ACC112 (cell line): ENCODE data around the gene OPA1.

Source experiments
- H2AFZ ChIP-seq: fragments of 200-600 bp; sonication (generic); one replicate; pipeline ENCODE4 v1.6.0; 2017; ENCODE audit warnings: antibody characterized with exemption, low read length; ENCODE audit not compliant: unreplicated experiment
- H3K27ac ChIP-seq: fragments of 200-600 bp; sonication (generic); 2 replicates; pipeline ENCODE4 v1.5.1; 2014; ENCODE audit warnings: low read depth, mild to moderate bottlenecking, antibody characterized with exemption, low read length, moderate library complexity
- H3K27me3 ChIP-seq: fragments of 200-600 bp; sonication (generic); 2 replicates; pipeline ENCODE4 v1.6.1; 2014; ENCODE audit warnings: mild to moderate bottlenecking, antibody characterized with exemption, low read length, moderate library complexity, mixed read lengths; ENCODE audit not compliant: insufficient read depth
- H3K36me3 ChIP-seq: fragments of 200-600 bp; sonication (generic); 2 replicates; pipeline ENCODE4 v1.6.1; 2016; ENCODE audit warnings: mild to moderate bottlenecking, antibody characterized with exemption, low read length, moderate library complexity, mixed read lengths; ENCODE audit not compliant: insufficient read depth
- H3K4me1 ChIP-seq: fragments of 200-600 bp; sonication (generic); one replicate; pipeline ENCODE4 v1.6.1; 2016; ENCODE audit warnings: low read length, mixed read lengths; ENCODE audit not compliant: insufficient read depth, unreplicated experiment, control insufficient read depth
- H3K4me3 ChIP-seq: fragments of 200-600 bp; sonication (generic); 2 replicates; pipeline ENCODE4 v1.5.1; 2014; ENCODE audit warnings: mild to moderate bottlenecking, low read depth, low read length
- H3K79me2 ChIP-seq: fragments of 200-600 bp; sonication (generic); one replicate; pipeline ENCODE4 v1.6.0; 2016; ENCODE audit warnings: low read length; ENCODE audit not compliant: control insufficient read depth, unreplicated experiment, insufficient read depth

OPA1 gene

DNA sequence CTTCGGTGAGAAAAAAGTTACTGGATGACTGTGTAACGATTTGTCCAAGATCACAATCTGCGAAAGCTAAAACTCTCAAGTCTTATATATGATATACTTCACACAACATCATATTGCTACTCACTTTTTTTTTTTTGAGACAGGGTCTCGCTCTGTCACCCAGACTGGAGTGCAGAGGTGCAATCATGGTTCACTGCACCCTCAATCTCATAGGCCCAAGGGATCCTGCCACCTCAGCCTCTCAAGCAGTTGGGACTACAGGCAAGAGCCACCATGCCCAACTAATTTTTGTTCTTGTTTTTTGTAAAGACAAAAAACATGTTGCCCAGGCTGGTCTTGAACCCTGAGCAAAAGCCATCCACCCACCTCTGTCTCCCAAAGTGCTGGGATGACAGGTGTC lies 32.9 kb upstream of the OPA1 start:
- H3K79me2 ChIP-seq, result no peaks in the 10 kb centered on the region

GRCh38 chr3:193560870-193561269 lies 32.1 kb upstream of the OPA1 start:
- no peaks in the 10 kb centered on the region for H3K79me2 ChIP-seq
- no peaks in the 10 kb centered on the region for H3K4me1 ChIP-seq
- no peak overlapping the region for H3K27ac ChIP-seq
- H2AFZ ChIP-seq, result no peak overlapping the region
- no peak overlapping the region for H3K4me3 ChIP-seq
- H3K36me3 ChIP-seq, result no peaks in the 10 kb centered on the region
- peaks cover 14% of the 10 kb centered on the region for H3K27me3 ChIP-seq

More for the DNA sequence above, 32.9 kb upstream of the OPA1 start:
- H3K36me3 ChIP-seq, result no peaks in the 10 kb centered on the region
- H3K4me1 ChIP-seq, result no peaks in the 10 kb centered on the region
- peaks cover 20% of the 10 kb centered on the region for H3K27me3 ChIP-seq
- no peak overlapping the region for H3K4me3 ChIP-seq
- H3K27ac ChIP-seq, result no peak overlapping the region
- H2AFZ ChIP-seq, result no peak overlapping the region

- 0 out of 2 replicates have a peak, but pooled peaks cover 4% of the 10 kb centered on the region for H3K27me3 ChIP-seq
- no peaks in the 10 kb centered on the region for H3K4me1 ChIP-seq
- H2AFZ ChIP-seq, result no peak overlapping the region
- H3K4me3 ChIP-seq, result no peak overlapping the region
- H3K27ac ChIP-seq, result no peak overlapping the region
- no peaks in the 10 kb centered on the region for H3K36me3 ChIP-seq
- no peaks in the 10 kb centered on the region for H3K79me2 ChIP-seq
These were observed 29.6 kb upstream of the OPA1 start for GRCh38 chr3:193563426-193563825.

- Histone ChIP-seq H3K27me3 (peaks cover 7% of the 10 kb centered on the region; the same call in 1 of the 2 replicates), H3K4me1 (no peaks in the 10 kb centered on the region), H3K27ac (no peak overlapping the region), H3K36me3 (no peaks in the 10 kb centered on the region), H3K4me3 (no peak overlapping the region), H2AFZ (no peak overlapping the region), H3K79me2 (no peaks in the 10 kb centered on the region)
These were observed 29.0 kb upstream of the OPA1 start for GRCh38 chr3:193564012-193564411.

DNA sequence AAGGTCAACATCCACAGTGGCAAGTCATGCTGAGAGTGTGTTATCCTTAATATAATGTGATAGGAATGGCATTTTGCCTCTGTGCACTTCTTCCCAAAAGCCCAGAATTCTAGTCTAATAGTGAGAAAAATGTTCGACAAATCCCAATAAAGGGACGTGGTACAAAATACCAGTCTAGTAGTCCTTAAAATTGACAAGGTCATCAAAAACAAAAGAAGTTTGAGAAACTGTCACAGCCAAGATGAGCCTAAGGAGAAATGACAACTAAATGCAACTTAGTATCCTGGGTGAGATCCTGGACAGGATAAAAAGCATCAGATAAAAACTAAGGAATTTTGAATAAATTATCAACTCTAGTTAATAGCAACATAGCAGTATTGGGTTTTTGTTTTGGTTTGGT lies 23.9 kb upstream of the OPA1 start:
- H3K36me3 ChIP-seq, result no peaks in the 10 kb centered on the region
- H2AFZ ChIP-seq, result no peak overlapping the region
- no peak overlapping the region for H3K4me3 ChIP-seq
- H3K4me1 ChIP-seq, result no peaks in the 10 kb centered on the region
- H3K79me2 ChIP-seq, result no peaks in the 10 kb centered on the region
- no peak overlapping the region for H3K27ac ChIP-seq
- H3K27me3 ChIP-seq, result peaks cover 13% of the 10 kb centered on the region; the same call in 1 of the 2 replicates

GRCh38 chr3:193572426-193572908 lies 20.5 kb upstream of the OPA1 start:
- no peak overlapping the region for H3K4me3 ChIP-seq
- no peak overlapping the region for H3K27ac ChIP-seq
- H3K36me3 ChIP-seq, result no peaks in the 10 kb centered on the region
- no peak overlapping the region for H2AFZ ChIP-seq
- peaks cover 5% of the 10 kb centered on the region for H3K4me1 ChIP-seq
- peaks cover 11% of the 10 kb centered on the region; the same call in 1 of the 2 replicates for H3K27me3 ChIP-seq
- no peaks in the 10 kb centered on the region for H3K79me2 ChIP-seq

GRCh38 chr3:193573403-193574191 lies 19.4 kb upstream of the OPA1 start:
- Histone ChIP-seq H3K4me3 (no peak overlapping the region), H3K79me2 (no peaks in the 10 kb centered on the region), H3K27ac (no peak overlapping the region), H3K36me3 (no peaks in the 10 kb centered on the region), H3K27me3 (peaks cover 9% of the 10 kb centered on the region; the same call in 1 of the 2 replicates), H2AFZ (no peak overlapping the region), H3K4me1 (peaks cover 5% of the 10 kb centered on the region)

DNA sequence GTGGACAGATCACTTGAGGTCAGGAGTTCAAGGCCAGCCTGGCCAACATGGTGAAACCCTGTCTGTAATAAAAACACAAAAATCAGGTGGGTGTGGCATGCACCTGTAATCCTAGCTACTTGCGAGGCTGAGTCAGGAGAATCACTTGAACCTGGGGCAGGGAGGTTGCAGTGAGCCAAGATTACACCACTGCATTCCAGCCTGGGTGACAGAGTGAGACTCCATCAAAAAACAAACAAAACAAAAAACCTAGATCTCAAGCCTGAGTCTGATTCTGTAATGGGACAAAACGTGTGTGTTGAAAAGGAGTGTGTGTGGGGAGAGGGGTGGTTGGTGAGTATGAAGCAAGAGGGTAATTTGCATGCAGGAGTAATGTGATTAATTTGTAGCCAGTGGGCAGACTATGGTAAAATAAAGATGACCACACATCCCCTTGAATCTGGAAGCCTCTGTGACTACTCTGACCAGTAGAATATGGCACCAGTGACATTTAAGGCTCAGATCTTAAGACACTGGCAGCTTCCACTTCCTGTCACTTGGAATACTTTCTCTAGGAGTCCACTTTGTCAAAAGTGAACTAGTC lies 18.4 kb upstream of the OPA1 start:
- H3K4me3 ChIP-seq, result no peak overlapping the region
- no peak overlapping the region for H2AFZ ChIP-seq
- H3K36me3 ChIP-seq, result no peaks in the 10 kb centered on the region
- no peak overlapping the region for H3K27ac ChIP-seq
- 0 out of 2 replicates have a peak, but pooled peaks cover under 1% of the 10 kb centered on the region for H3K27me3 ChIP-seq
- H3K4me1 ChIP-seq, result peaks cover 5% of the 10 kb centered on the region
- H3K79me2 ChIP-seq, result no peaks in the 10 kb centered on the region

- no peaks in the 10 kb centered on the region for H3K27me3 ChIP-seq
- H3K4me1 ChIP-seq, result no peaks in the 10 kb centered on the region
- no peak overlapping the region for H2AFZ ChIP-seq
- H3K36me3 ChIP-seq, result no peaks in the 10 kb centered on the region
- H3K27ac ChIP-seq, result no peak overlapping the region
- H3K79me2 ChIP-seq, result no peaks in the 10 kb centered on the region
- H3K4me3 ChIP-seq, result no peak overlapping the region
These were observed 7.5 kb upstream of the OPA1 start for GRCh38 chr3:193585530-193585929.

GRCh38 chr3:193586526-193586925 lies 6.5 kb upstream of the OPA1 start:
- Histone ChIP-seq H3K79me2 (no peaks in the 10 kb centered on the region), H2AFZ (no peak overlapping the region), H3K4me3 (no peak overlapping the region), H3K27ac (no peak overlapping the region), H3K4me1 (no peaks in the 10 kb centered on the region), H3K27me3 (no peaks in the 10 kb centered on the region), H3K36me3 (no peaks in the 10 kb centered on the region)

DNA sequence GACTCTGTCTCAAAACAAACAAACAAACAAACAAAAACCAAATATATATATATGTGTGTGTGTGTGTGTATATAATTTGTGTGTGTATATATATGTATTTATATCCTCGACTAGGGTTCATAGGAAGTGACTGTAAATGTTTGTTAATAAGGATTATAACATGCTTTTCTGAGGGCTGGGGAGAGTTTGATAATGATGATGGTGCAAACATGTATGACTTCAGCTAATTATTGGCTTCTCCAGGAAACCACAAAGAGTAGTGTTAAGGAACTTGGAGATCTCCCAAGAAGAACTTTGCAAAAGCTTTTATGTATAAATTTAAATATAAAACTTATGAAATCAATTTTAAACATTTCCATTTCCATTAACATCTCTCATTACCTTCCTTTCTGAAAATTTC lies 3.9 kb upstream of the OPA1 start:
- no peak overlapping the region for H3K4me3 ChIP-seq
- no peak overlapping the region for H2AFZ ChIP-seq

More for the DNA sequence above, 3.9 kb upstream of the OPA1 start:
- H3K27ac ChIP-seq, result no peak overlapping the region
- H3K4me1 ChIP-seq, result peaks cover 8% of the 10 kb centered on the region
- peaks cover 13% of the 10 kb centered on the region for H3K79me2 ChIP-seq
- no peaks in the 10 kb centered on the region for H3K36me3 ChIP-seq
- H3K27me3 ChIP-seq, result no peaks in the 10 kb centered on the region
